RCC 7860 (cell line): ENCODE measurements around the gene ALPK3.

Experiments
- DNase-seq: peaks from one replicate; pipeline ENCODE4 v3.0.0-alpha.2; 2015; ENCODE audit warnings: low spot score
- FAIRE-seq: peaks from 2 replicates; lab custom pipeline; 2012; peaks lifted over from hg19 to GRCh38; lab: Jason Lieb, UNC

ALPK3 gene

GRCh38 chr15:84889313-84889990, 72.3 kb downstream of the ALPK3 start:
- DNase-seq = no peak
- no peak for FAIRE-seq

GRCh38 chr15:84889991-84890669, 73.0 kb downstream of the ALPK3 start:
- no peak for DNase-seq
- FAIRE-seq = no peak

GRCh38 chr15:84890670-84891162, 73.6 kb downstream of the ALPK3 start:
- FAIRE-seq = no peak
- DNase-seq = no peak

GRCh38 chr15:84891339-84891738, 74.2 kb downstream of the ALPK3 start:
- no peak for DNase-seq
- FAIRE-seq = no peak

DNA sequence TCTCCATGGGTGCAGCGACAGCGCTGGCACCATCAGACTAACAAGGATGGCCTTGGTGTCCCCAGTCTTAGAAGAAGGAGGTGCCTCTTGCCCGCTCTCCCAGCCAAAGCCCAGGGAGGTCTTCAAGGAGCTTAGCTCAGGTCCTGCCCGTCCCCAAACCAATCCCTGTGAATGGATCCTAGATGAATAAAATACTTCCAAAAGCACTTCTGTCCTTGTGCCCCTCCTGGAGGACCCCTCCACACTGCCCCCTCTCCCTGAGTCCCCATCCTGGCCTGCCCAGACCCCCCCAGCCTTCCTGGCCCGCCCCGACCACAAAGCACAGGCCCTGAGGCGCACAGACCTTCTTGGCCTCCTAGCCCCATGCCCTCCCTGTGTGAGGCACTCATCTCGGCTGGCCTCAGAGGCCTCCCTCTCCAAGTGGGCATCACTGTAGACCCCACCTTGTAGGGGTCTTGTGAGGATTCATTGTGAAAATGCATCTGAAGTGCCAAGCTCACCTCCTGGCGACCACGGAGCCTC, 75.7 kb downstream of the ALPK3 start:
- FAIRE-seq = no peak
- DNase-seq = no peak

DNA sequence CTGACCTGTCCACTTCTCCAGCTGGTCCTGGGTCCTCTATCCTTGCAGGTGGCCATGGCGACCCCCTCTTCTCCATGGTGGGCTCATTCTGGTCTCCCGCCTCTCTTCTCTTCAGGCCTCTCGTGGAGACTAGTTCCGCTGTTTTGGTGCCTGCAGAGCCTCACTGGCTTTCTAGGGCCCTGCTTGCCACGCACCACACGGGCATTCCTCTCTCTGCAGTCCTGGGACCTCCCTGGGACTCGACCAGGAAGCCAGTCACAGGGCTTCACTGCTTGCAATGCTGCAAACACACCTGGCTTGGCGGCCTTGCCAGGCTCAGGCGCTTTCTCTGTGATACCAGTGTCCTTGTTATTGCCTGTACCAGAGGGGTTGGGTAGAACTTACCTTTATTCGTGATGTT, 76.5 kb downstream of the ALPK3 start:
- DNase-seq = no peak
- no peak for FAIRE-seq

DNA sequence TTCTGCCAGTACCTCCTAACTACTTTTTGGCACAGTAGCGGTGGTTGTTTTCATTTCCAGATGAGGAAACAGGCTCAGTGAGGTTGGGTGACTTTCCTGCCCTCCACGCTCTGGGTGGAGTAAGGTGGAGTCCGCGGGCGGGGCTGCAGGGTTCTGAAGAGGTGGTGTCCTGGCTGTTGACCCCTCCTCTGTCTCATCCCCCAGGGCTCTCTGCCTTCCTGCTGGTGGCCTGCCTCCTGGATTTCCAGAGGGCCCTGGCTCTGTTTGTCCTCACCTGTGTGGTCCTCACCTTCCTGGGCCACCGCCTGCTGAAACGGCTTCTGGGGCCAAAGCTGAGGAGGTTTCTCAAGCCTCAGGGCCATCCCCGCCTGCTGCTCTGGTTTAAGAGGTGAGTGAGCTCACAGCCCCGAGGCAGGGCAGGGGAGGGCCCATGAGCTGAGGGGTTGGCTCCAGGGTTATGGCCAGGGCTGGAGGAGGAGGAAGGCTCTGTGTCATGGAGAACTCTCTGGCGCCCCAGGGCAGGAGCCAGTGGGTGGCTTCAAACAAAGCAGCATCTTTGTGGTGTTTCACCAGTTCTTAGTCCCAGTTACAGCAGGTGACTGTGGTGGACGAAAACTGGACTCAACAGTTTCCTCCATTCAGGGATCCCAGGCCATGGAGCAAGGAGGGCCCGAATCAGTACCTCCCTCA, 77.7 kb downstream of the ALPK3 start:
- DNase-seq = no peak
- FAIRE-seq = no peak

- FAIRE-seq (no peak), DNase-seq (no peak)
Measured at GRCh38 chr15:84898761-84899160, 81.6 kb downstream of the ALPK3 start.

GRCh38 chr15:84899750-84900149, 82.6 kb downstream of the ALPK3 start:
- FAIRE-seq = no peak

DNA sequence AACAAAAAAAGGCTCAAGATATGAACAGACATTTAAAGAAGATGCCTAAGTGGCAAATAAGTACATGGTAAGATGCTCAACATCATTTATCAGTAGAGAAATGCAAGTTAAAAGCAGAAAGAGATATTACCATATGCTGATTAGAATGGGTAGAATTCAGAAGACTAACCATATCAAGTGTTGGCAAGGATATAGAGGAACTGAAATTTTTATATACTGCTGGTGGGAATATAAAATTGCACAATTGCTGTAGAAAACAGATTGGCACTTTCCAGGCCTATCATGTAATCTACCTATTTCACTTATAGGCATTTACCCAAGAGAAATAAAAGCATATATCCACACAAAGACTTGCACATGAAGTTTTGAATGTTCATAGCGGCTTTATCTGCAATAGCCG, 84.4 kb downstream of the ALPK3 start:
- DNase-seq (no peak), FAIRE-seq (no peak)

More at GRCh38 chr15:84899750-84900149, 82.6 kb downstream of the ALPK3 start:
- no peak for DNase-seq

GRCh38 chr15:84903751-84904150, 86.6 kb downstream of the ALPK3 start:
- DNase-seq = no peak
- no peak for FAIRE-seq

DNA sequence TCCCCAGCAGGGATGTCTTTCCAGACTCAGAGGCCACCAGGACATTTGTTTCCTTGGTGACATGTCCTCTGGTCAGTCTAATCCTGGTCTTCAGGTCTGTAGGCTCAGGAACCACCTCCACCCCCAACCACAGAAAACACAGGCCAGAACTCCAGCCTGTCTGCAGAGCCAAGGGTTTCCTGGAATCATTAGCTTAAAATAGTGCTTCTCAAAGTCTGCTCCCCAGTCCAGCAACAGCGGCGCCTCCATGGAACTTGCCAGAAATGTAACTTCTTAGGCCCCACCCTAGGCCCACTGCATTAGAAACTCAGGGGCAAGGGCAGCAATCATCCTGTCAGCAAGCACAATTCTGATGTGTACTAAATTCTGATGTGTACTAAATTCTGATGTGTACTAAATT, 87.3 kb downstream of the ALPK3 start:
- no peak for FAIRE-seq
- DNase-seq = no peak

GRCh38 chr15:84905016-84905916, 88.1 kb downstream of the ALPK3 start:
- DNase-seq (no peak), FAIRE-seq (no peak)

DNA sequence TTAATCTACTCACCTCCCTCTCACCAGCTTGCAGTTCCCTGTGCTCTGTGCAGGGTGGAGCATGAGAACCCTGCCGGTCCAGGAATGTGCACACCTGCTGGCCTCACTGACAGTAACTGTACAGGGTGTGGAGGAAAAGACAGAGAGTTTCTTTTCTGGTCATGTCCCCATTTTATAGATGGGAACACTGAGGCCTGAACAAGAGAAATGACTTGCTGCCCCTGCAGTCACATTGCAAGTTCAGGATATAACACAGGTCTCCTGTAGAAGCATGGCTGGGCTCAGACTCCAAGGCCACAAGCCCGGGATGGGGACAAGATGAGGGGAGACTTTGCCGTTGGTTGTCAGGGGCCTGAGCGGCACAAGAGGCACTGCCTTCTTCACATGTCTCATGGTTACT, 90.6 kb downstream of the ALPK3 start:
- no peak for DNase-seq
- FAIRE-seq = no peak

- no peak for FAIRE-seq
- no peak for DNase-seq
Measured at GRCh38 chr15:84908564-84908963, 91.4 kb downstream of the ALPK3 start.

- DNase-seq (no peak), FAIRE-seq (no peak)
Measured at GRCh38 chr15:84909029-84909428, 91.9 kb downstream of the ALPK3 start.

DNA sequence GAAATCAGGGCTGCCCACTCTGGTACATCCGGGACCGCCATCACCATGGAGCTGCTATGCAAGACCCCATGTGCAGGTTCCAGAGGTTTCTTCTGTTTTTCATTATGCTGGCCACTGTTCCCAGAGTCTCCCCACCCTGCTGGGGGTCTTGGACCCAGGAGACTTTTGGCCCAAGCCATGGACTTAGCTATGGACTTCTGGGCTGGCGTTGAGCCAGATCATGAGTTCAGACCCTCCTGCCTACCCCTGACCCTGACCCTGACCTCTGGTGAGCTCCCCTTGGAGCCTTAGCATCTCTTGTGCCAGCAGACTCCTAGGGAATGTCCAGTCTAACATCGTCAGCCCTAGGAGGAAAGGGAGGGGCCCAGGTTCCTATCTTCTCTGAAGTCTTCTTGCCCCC, 92.6 kb downstream of the ALPK3 start:
- DNase-seq = no peak
- FAIRE-seq = no peak

DNA sequence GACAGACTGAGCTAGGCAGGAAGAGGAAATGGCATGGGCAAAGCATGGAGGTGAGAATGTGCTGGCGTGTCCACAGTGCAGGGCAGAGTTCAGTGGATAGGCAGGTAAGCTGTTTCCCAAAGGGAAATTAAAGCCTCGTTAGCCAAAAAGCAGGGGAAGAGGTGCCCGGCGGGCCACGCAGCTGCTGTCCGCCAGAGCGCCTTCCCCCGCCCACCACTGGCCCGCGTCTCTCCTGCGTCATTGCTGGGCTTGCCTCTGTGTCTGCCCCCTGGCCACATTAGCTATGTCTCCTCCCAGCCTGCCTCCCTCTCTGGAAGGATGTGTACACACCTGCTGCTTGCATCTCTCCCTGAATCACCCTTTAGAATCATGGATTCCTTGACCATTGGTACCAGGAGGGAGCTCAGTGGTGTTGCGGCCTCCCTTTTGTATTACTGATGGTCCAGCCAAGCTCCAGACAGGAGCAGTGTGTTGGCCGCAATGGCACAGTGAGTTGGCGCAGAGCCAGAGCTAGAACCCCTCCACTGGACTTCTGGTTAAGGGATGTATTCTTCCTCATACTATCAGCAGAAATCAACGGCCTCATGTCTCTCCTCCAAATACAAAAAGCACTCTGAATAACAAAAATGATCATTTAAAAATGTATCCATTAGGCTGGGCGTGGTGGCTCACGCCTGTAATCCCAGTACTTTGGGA, 93.9 kb downstream of the ALPK3 start:
- FAIRE-seq (no peak), DNase-seq (no peak)

GRCh38 chr15:84911879-84912660, 94.9 kb downstream of the ALPK3 start:
- FAIRE-seq = peak; percentile 95
- peak; percentile 99 for DNase-seq
